ENCODE results near the gene ARL2. TPM values are rescaled to one million over a fixed set of nuclear protein-coding genes. Genes with fewer than 3 reads are reported as not detected.
"Not testable (repeated sequence)": the region's sequence is repeated elsewhere in the genome, so short reads cannot be mapped to it uniquely, and the experiment has no call there.

The ARL2 gene
- total and polyA plus RNA-seq, 2 experiments from 2014 or later: 189 to 230 TPM

GRCh38 chr11:64971421-64972233, 42.3 kb upstream of the ARL2 start, which contains the start of gene MAJIN:
MAJIN (minus strand) TSS chr11:64972108; CDS start chr11:64959405, 12,703 bp downstream.
- Histone ChIP-seq H3K9me3 (ENCODE audit: low read depth) (no peaks in the 10 kb centered on the region), H3K27me3 (no peaks in the 10 kb centered on the region), H3K4me1 (ENCODE audit: low read depth) (no peaks in the 10 kb centered on the region), H3K4me3 (no peak within 1 kb of the TSS), H3K36me3 (no peaks in the 10 kb centered on the region), H3K27ac (no peak within 1 kb of the TSS)
- DNase-seq (ENCODE audit: low read depth in 1 of 2, low spot score in 1 of 2): peak in 1 of 2 donors; percentile 89
- TF ChIP-seq CTCF (IDR thresholded peaks at IDR 0.05; ENCODE audit: low read depth, low read length): no peak

DNA sequence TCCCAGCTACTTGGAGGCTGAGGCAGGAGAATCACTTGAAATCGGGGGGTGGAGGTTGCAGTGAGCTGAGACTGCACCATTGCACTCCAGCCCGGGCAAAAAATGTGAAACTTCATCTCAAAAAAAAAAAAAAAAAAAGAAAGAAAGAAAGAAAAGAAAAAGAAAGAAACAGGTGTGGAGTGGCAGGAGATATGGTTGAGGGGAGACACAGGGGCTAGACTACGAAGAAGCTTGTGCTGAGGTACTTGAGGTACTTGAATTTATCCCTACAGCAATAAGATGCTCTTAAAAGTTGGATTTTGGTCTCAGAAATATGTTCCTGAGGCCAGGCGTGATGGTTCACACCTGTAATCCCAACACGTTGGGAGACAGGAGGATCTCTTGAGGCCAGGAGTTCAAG, 39.8 kb upstream of the ARL2 start:
- no peak for DNase-seq (ENCODE audit: low read depth in 1 of 2, low spot score in 1 of 2)
- TF ChIP-seq CTCF (IDR thresholded peaks at IDR 0.05; ENCODE audit: low read depth, low read length): no peak
- no peaks in the 10 kb centered on the region for H3K36me3 ChIP-seq
- H3K9me3 ChIP-seq (ENCODE audit: low read depth): no peaks in the 10 kb centered on the region
- H3K4me1 ChIP-seq (ENCODE audit: low read depth): no peaks in the 10 kb centered on the region
- no peaks in the 10 kb centered on the region for H3K27me3 ChIP-seq
- no peak overlapping the region for H3K27ac ChIP-seq
- H3K4me3 ChIP-seq: no peak overlapping the region

GRCh38 chr11:64976651-64977050, 37.3 kb upstream of the ARL2 start:
- no peak overlapping the region for H3K27ac ChIP-seq
- no peak for TF ChIP-seq CTCF (IDR thresholded peaks at IDR 0.05; ENCODE audit: low read depth, low read length)
- no peaks in the 10 kb centered on the region for H3K9me3 ChIP-seq (ENCODE audit: low read depth)
- no peaks in the 10 kb centered on the region for H3K27me3 ChIP-seq
- no peak overlapping the region for H3K4me3 ChIP-seq
- no peaks in the 10 kb centered on the region for H3K4me1 ChIP-seq (ENCODE audit: low read depth)
- H3K36me3 ChIP-seq: no peaks in the 10 kb centered on the region
- DNase-seq (ENCODE audit: low read depth in 1 of 2, low spot score in 1 of 2): no peak

DNA sequence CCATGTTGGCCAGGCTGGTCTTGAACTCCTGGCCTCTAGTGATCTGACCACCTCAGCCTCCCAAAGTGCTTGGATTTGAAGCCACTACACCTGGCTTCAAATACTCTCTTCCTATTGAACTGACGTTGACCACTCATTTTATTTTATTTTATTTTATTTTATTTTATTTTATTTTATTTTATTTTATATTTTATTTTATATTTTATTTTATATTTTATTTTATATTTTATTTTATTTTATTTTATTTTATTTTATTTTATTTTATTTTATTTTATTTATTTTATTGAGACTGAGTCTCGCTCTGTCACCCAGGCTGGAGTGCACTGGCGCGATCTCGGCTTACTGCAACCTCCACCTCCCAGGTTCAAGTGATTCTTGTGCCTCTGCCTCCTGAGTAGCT, 30.6 kb upstream of the ARL2 start:
- not testable (repeated sequence) for H3K27ac ChIP-seq; DNase-seq (ENCODE audit: low read depth in 1 of 2, low spot score in 1 of 2); H3K4me3 ChIP-seq; H3K36me3 ChIP-seq; H3K9me3 ChIP-seq (ENCODE audit: low read depth); H3K27me3 ChIP-seq; H3K4me1 ChIP-seq (ENCODE audit: low read depth)

- H3K36me3 ChIP-seq: no peaks in the 10 kb centered on the region
- H3K4me1 ChIP-seq (ENCODE audit: low read depth): peaks cover 6% of the 10 kb centered on the region
- no peaks in the 10 kb centered on the region for H3K9me3 ChIP-seq (ENCODE audit: low read depth)
- H3K4me3 ChIP-seq: no peak overlapping the region
- no peak overlapping the region for H3K27ac ChIP-seq
- DNase-seq (ENCODE audit: low read depth in 1 of 2, low spot score in 1 of 2): no peak
- H3K27me3 ChIP-seq: no peaks in the 10 kb centered on the region
- TF ChIP-seq CTCF (IDR thresholded peaks at IDR 0.05; ENCODE audit: low read depth, low read length): no peak
These were observed 25.7 kb upstream of the ARL2 start for GRCh38 chr11:64987998-64988854.

DNA sequence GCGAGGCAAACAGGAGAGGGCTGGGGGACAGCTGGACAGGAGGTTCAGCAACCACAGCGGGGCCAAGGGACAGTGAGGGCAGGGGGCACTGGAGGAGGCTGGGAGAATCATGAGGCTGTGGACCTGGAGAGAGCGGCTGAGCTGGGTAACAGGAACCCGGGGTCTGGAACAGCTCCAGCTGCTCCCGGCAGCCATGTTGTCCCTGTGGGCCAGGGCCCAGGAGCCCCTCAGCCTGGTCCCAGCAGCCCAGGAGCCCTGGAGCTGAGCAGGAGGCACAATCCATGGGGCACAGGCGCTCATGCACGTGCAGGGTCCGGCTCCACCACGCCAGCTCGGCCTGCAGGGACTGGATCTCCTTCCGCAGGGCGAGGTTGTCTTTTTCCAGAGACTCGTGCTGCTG, 24.5 kb upstream of the ARL2 start:
- Histone ChIP-seq H3K4me1 (ENCODE audit: low read depth) (peaks cover 6% of the 10 kb centered on the region), H3K27ac (no peak overlapping the region)

More for the DNA sequence above, 24.5 kb upstream of the ARL2 start:
- Histone ChIP-seq H3K9me3 (ENCODE audit: low read depth) (no peaks in the 10 kb centered on the region), H3K36me3 (no peaks in the 10 kb centered on the region), H3K27me3 (no peaks in the 10 kb centered on the region), H3K4me3 (no peak overlapping the region)
- no peak for DNase-seq (ENCODE audit: low read depth in 1 of 2, low spot score in 1 of 2)
- no peak for TF ChIP-seq CTCF (IDR thresholded peaks at IDR 0.05; ENCODE audit: low read depth, low read length)
